Germinal center (tissue), 1 donor: Measurements from ENCODE around the gene HLA-DQA2.
"Not testable (repeated sequence)": the region's sequence is repeated elsewhere in the genome, so short reads cannot be mapped to it uniquely, and the experiment has no call there.

Experiments used
- DNase-seq: peaks from one replicate; pipeline ENCODE4 v3.0.0; 2012; ENCODE audit warnings: mixed read lengths, low spot score

Gene HLA-DQA2

DNA sequence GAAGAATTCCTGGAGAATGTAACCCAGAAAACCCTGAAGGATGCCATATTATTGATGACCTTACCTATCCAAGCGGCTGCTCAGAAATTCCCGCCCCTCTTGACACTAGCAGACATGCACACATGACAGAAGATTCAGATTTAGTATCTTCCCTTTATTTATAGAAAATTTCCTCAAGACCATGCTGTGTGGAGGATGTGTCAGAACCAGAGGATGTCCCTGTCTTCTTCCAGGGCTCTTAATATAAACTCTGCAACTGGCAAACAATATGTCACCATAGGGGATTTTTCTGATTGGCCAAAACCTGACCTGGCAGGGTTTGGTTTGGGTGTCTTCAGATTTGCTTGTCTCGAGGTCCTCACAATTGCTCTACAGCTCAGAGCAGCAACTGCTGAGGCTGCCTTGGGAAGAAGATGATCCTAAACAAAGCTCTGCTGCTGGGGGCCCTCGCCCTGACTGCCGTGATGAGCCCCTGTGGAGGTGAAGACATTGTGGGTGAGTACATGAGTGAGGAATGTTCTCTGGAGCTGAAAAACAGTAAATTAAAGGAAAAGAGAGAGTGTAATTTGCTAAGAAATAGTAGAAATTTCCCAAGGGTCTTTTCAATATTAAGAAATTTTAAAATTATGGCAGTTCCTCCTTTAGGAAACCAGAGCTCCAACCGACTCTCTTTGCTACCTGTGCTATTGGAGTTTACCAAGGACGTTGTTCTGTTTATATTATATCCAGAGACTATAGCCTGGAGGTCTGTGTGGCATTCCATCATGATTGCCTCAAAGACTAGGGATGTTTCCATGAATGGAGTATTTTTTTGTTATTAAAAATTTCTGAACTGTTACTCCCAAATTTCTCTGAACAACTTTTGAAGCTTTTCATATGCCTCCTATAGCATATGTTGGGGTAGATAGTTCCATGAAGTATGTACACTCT lies at the start of gene HLA-DQA2:
HLA-DQA2 (plus strand) TSS at position 361 of the 930 bp plus-strand sequence; CDS start at position 414, 53 bp downstream.
- DNase-seq: no peak

DNA sequence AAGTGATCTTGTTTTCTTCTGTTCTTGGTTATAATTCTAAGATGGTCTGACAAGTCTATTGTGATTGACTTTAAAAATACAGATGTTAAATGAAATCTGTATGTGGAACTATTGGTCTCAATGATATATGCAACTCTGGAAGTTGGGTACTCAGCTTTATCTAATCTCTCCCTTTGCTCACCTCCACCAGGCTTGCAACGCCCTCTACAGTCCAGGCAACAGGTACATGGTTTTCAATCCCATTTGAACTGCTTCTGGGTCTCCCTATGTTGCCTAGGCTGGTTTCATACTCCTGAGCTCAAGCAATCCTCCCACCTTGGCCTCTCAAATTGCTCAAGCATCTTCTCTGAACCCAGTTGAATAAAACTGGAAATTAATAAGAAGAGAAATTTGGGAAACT lies 49.2 kb upstream of the HLA-DQA2 start:
- DNase-seq: peak; percentile 64

GRCh38 chr6:32697031-32697430 lies 44.2 kb upstream of the HLA-DQA2 start:
- DNase-seq: no peak

- DNase-seq: peak; percentile 52
Measured at GRCh38 chr6:32700391-32701040, 40.7 kb upstream of the HLA-DQA2 start.

DNA sequence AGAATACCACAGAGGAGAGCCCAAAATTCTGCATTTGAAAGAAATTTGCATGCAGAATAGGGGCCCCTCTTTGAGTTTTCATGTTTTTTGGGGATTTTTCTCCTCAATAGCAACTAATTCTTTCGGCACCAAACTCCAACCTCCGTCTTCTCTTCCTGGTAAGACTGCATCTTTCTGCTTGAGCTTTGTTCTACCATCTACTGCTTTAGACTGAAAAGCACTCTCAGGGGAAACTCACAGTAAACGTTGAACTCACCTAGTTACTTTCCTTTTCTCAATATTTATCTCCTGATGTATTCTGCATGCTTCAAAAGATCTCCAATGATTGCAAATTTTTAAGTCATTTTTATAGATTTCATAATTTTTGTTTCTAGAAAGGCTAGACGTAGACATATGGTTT lies 37.8 kb upstream of the HLA-DQA2 start:
- DNase-seq: no peak

DNA sequence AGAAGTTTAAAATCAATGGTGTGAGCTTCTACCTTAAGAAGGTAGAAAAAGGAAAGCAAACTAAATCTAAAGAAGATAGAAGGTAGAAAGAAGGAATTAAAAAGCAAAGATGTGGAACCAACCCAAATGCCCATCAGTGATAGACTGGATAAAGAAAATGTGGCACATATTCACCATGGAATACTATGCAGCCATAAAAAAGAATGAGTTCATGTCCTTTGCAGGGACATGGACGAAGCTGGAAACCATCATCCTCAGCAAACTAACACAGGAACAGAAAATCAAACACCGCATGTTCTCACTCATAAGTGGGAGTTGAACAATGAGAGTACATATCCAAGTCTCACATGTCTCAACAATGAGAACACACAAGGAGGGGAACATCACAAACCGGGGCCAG lies 36.0 kb upstream of the HLA-DQA2 start:
- not testable (repeated sequence) for DNase-seq

- no peak for DNase-seq
Measured at GRCh38 chr6:32709625-32710024, 31.6 kb upstream of the HLA-DQA2 start.

GRCh38 chr6:32713241-32713640 lies 27.9 kb upstream of the HLA-DQA2 start:
- no peak for DNase-seq

DNA sequence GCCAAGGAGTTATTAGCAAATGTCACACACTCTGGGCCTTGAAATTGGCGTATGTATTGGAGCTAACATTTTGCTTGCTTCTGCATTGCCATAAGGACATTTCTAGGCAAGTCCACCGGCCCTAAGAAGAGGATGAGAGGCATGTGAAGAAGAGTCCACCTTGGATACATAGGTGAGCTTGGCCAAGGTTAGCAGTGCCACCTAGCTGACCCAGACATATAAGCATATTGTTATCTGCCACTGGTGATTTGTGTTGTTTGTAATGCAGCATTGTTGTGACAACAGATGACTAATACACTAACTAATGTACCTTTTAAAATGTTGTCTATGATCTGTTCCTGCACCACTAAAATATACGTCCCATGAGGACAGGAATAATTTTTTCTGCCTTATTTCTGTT lies 24.8 kb upstream of the HLA-DQA2 start:
- no peak for DNase-seq

- no peak for DNase-seq
Measured at GRCh38 chr6:32718879-32719278, 22.3 kb upstream of the HLA-DQA2 start.

DNA sequence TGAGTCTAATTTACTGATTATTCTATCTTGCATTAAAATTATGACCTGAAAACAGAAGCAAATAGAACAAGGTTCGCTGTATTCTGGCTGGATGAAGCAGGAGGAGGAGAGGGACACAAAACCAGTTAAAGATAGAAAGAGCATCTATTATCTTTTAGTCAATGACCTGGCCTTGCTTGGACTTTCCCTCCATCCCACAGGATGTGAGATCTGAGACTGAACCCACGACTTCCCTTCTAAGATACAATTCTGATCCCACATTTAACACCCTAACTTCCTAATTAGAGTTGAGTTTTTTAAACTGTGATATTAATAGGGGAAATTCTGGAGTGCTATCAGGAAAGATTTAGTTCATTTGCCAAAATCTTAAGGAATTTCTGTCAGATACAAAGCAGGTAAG lies 3.1 kb upstream of the HLA-DQA2 start:
- DNase-seq: no peak

GRCh38 chr6:32742374-32742773 lies 1.2 kb downstream of the HLA-DQA2 start:
- DNase-seq: no peak

GRCh38 chr6:32744776-32745175 lies 3.6 kb downstream of the HLA-DQA2 start:
- DNase-seq: no peak

DNA sequence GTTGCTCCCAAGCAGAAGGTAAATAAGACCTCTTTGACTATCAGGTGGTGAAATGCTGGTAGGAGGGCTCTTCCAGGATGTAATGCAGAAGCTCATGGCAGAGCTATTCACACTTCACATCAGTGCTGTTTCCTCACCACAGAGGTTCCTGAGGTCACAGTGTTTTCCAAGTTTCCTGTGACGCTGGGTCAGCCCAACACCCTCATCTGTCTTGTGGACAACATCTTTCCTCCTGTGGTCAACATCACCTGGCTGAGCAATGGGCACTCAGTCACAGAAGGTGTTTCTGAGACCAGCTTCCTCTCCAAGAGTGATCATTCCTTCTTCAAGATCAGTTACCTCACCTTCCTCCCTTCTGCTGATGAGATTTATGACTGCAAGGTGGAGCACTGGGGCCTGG lies 4.5 kb downstream of the HLA-DQA2 start:
- DNase-seq: not testable (repeated sequence)

GRCh38 chr6:32752580-32752979 lies 11.4 kb downstream of the HLA-DQA2 start:
- DNase-seq: no peak

- DNase-seq: no peak
Measured at GRCh38 chr6:32759669-32760068, 18.5 kb downstream of the HLA-DQA2 start.

DNA sequence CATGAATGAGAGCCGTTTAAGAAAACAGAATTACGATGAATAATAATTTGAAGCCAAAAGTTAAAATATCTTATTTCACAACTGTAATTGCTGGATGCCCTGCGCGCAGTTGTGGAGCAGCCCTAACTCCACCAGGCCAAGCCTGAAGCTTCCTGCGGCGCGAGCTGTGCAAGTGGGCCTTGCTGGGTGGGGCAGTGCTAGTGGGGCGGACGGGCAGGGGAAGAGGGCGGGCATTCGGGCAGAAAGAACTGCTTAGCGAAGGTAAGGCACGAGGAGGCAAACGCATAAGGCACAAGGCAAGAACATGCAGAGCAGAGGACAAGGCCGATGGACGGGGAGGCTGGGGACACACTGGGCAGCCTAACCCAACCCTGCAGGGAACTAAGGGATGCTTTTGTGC lies 19.9 kb downstream of the HLA-DQA2 start:
- no peak for DNase-seq

- DNase-seq: no peak
Measured at GRCh38 chr6:32761548-32761947, 20.4 kb downstream of the HLA-DQA2 start.

- no peak for DNase-seq
Measured at GRCh38 chr6:32763421-32763820, 22.2 kb downstream of the HLA-DQA2 start, which contains the start of gene HLA-DQB2. TSS of gene HLA-DQB2 (minus strand) at chr6:32763532. CDS start at chr6:32763470, 62 bp downstream.

- no peak for DNase-seq
Measured at GRCh38 chr6:32764048-32764447, 22.9 kb downstream of the HLA-DQA2 start.

DNA sequence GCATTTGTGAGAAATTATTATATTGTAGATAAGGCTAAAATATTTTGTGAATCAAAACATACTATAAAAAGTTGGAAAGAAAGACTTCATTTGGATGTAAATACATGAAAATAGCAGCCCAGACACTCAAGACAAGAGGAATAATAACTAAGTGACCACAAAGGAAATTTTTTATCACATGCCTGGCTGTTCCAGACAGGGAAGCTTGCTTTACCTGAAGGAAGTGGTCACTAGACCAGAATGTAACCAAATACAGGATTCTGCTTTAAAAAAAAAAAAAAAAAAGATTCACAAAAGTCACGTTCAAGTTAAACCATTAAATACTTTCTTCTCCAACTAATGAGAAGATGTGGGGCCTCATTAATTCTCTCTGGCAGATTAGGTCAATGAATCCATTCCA lies 31.5 kb downstream of the HLA-DQA2 start:
- no peak for DNase-seq

- peak; percentile 17 for DNase-seq
Measured at GRCh38 chr6:32774426-32774825, 33.2 kb downstream of the HLA-DQA2 start.

- no peak for DNase-seq
Measured at GRCh38 chr6:32775071-32775470, 33.9 kb downstream of the HLA-DQA2 start.
